HG02759 (cell line): Measurements from ENCODE around the gene DNAJC3.
"Not testable (repeated sequence)": the region's sequence is repeated elsewhere in the genome, so short reads cannot be mapped to it uniquely, and the experiment has no call there.

Experiments
- ATAC-seq: cut with Tn5 transposase; IDR thresholded peaks from one replicate; pipeline ENCODE4 v1.9.1; 2021; ENCODE audit warnings: mild to moderate bottlenecking, moderate library complexity; ENCODE audit not compliant: unreplicated experiment

Gene DNAJC3

DNA sequence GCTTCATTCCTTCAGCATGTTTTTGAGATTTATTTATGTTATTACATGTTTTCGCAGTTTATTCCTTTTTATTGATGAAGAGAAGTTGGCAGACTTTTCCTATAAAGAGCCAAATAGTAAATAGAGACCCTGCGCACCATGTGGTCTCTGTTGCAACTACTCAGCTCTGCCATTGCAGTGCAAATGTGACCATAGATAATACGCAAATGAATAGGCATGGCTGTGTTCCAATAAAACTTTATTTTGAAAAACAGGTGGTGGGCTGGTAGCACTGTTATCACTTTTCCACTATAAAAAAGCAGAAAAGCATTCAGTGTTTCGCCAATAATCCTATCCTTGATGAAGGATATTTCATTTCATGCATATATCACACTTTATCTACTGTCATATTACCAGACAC lies 95.0 kb downstream of the DNAJC3 start:
- no peak for ATAC-seq

DNA sequence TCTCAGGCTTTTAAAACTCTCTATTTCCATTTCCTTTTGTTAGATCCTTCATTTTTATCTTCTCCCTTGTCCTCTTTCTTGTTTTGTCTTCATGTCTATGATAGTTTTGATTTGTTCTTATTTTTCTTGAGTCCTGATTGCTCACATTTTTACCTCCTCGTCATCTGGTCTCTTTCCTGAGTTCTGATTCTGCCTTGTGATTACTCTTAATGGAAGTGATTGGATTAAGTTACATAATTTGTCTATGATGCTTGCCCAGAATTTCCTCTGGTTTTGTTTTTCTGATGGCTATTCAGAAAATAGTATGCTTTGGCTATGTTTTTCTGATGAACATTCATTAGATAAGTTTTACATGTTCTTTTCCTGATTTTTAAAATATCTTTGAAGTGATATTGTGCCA lies 102.6 kb downstream of the DNAJC3 start:
- ATAC-seq: no peak

DNA sequence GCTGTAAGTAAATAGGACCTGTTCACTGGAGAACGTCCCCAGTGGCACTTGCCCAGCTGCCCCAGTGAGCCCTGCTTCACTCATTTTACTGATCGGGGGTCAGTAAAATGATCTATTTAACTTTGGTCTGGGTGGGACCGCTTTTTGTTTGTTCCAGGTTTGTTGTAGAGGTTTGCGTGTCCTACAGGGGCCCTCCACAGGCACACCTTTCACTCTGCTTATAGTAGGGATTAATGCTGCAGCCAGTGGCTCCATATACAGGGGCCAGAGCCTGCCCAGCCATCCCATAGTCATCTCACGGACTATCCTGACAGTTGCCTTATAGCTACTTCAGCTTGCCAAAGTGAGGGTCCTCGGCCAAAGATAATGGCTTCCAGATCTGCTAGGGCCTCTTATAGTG lies 104.1 kb downstream of the DNAJC3 start:
- ATAC-seq: no peak

DNA sequence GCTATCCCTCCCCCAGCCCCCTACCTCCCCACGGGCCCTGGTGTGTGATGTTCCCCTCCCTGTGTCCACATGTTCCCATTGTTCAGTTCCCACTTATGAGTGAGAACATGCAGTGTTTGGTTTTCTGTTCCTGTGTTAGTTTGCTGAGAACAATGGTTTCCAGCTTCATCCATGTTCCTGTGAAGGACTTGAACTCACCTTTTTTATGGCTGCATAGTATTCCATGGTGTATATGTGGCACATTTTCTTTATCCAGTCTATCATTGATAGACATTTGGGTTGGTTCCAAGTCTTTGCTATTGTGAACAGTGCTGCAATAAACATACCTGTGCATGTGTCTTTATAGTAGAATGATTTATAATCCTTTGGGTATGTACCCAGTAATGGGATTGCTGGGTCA lies 105.0 kb downstream of the DNAJC3 start:
- not testable (repeated sequence) for ATAC-seq

DNA sequence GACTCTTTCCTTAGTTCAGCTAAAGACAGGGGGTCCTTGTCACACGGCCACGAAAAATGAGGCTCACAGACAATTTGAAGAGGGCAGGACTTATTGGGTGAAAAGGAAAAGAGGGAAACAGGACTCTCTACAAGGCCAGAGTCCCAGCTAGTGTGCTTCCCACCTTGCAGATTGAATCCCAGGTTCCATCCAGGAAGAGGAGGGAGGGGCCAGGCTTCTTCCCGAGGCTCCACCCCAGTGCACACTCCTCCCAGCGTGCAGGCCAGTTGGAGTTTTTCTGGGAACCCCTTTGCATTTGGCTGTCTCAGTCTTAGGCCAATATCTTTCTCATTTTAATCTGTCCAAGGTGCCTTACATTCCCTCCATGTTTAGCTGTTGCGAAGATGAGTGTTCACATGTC lies 106.8 kb downstream of the DNAJC3 start:
- ATAC-seq: no peak

DNA sequence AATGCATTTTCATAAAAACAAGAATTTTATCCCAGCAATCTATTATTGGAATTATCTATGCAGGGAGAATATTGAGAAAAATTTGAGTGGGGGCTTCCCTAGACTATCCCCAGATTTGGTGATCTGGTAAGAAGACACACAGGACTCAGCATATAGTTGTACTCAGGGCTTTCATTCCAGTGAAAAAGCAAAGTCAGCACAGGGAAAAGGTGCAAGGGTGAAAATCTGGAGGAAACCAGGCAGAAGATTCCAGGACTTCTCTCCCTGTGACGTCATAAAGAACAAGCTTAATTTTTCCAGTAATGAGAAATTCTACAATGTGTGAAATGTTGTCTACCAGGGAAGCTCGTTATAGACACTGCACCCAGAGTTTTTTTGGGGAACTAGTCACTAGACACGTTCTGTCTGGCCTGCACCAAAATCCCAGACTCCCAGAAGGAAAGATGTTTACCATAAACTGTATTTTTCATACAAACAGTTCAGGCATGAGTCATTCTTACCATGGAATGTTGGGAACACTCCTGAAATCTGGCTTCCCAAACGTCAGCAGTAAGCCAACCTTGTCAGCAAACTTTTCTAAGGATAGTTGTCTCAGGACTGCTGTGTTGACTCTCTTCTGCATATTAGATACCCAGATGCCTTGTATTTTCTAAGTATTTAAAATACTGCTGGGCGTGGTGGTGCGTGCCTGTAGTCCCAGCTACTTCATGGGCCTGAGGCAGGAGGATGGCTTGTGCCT lies 107.4 kb downstream of the DNAJC3 start:
- ATAC-seq: no peak

DNA sequence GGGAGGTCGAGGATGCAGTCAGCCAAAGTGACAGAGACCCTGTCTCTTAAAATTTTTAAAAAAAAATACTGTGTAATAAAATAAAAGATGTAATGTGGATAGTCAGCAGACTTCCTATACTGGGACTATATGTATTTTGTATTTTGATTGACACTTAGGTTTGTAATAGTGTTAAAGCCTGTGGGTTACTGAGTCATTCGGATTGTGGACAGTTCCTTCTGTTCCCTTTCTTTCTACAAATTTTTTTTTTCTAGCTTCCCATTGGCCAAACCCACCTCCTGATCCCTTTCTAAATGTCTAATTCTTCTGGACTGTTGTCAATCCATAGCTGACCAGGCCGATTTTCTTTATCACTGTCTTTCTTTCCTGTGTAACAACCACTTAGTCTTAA lies 108.0 kb downstream of the DNAJC3 start:
- no peak for ATAC-seq

DNA sequence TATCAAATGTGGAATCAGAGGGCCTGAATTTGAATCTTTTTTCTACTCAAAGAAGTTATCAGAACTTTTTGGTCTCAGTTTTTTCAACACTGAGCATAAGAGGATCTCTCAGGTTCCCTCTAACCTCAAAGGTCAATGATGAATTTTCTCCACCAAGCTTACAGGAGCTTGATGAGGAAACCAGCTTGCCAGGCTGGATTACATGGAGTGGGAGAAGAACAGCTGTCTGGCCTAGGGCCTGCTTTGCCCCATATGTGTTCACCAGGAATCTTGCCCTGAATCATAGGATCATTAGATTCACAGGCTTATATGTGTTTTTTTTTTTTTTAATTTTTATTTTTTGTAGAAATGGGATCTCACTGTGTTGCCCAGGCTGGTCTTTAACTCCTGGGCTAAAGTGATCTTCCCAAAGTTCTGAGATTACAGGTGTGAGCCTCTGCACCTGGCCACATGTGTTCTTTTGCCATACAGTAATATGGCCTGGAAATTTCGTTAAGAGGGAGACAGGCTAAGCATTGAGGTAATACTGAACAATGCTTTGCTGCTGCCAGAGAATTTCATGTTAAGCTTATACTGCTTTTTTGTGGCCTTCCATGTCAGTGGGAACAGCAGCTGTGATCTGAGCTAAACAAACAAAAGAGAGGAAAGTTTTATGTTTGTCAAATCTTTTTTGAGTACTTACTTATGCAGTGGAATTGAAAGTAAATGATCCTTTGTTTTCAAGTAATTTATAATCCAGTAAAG lies 110.6 kb downstream of the DNAJC3 start:
- no peak for ATAC-seq

DNA sequence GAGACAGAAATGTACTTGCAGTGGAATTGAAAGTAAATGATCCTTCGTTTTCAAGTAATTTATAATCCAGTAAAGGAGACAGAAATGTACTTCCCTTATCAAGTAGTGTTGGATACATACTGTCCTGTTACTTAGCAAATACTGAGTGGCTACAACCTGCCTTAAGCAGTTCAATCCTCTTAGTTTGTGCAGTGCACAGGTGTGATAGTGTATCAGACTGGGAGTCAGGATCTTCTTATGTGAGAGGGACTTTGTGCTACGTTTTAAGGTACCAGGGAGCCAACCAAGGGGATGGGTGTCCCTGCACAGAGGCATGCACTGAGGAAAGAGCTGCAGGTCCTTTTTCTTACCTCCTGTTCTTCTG lies 111.1 kb downstream of the DNAJC3 start:
- ATAC-seq: no peak

DNA sequence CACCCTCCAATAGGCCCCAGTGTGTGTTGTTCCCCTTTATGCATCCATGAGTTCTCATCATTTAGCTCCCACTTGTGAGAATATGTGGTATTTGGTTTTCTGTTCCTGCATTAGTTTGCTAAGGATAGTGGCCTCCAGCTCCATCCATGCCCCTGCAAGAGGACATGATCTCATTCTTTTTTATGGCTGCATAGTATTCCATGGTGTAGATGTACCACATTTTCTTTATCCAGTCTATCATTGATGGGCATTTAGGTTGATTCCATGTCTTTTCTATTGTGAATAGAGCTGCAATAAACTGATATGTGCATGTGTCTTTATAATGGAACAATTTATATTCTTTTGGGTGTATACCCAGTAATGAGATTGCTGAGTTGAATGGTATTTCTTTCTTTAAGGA lies 112.4 kb downstream of the DNAJC3 start:
- ATAC-seq: not testable (repeated sequence)

DNA sequence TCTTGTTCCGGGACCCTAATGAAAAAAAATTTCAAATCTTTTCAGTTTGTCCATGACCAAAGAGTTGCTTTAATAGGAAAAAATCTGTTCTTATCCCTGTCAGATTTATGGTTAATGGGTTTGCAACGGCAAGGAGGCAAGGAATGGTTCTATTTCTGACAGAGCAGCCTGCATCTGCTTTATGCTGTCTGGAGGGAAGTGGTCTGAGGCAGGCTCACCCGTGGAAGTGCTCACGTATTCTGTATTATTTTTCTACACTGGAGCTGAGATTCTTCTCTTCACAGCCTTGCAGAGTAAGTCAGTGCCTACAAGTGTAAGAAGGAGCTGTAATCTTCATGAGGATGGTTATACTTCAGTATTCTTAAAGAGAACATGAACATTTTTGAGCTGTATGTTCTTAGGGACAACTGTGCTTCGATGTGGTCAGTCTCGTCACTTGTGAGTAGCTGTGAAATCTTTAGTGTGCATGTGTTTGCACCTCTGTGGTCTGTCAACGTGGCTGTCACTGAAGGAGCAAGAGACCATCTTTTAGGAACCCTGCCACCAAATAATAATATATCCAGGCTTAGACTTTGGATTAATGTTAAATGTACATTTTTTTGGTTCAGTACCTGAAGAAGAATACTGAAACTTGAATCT lies 114.3 kb downstream of the DNAJC3 start:
- no peak for ATAC-seq

DNA sequence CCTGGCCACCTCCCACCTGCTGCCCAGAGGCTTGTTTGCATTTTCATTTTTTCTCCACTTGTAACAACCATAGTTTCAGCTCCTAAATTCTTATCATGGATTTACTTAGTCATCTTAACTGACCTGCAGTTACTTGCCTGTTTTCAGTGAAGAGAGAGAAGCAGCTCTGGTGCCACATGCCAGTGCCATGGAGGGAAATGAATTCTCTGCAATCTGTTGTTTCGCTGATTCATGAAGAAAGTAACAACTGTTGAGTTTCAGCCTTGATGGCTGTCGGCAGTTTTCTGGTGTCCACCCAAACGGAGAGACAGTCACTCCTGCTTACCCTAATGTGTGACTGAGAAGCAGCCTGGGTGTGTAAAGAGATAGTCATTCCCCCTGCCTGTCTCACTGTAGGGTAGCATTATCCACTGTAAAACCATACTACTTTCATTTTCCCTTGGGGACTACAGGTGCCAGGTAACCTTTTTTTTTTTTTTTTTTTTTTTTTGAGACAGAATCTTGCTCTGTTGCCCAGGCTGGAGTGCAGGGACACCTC lies 116.1 kb downstream of the DNAJC3 start:
- ATAC-seq: no peak

DNA sequence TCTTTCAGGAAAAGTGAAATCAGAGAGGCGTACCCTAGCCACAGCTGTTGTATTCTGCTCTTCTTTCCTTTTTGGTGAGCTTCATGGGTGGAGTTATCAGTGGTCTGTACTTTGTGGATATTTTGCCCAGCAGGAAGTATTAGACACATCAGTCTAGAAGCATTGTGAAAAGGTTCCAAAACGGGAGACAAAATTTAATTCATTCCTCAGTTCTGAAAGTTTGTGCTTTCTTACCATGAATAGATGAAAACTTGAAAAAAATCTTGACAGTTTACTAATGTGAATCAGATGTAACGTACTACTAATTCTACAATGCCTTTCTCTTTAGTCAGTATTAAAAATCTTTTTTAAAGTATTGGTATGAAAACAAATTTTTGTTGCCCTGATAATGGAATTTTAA lies 116.8 kb downstream of the DNAJC3 start:
- no peak for ATAC-seq

DNA sequence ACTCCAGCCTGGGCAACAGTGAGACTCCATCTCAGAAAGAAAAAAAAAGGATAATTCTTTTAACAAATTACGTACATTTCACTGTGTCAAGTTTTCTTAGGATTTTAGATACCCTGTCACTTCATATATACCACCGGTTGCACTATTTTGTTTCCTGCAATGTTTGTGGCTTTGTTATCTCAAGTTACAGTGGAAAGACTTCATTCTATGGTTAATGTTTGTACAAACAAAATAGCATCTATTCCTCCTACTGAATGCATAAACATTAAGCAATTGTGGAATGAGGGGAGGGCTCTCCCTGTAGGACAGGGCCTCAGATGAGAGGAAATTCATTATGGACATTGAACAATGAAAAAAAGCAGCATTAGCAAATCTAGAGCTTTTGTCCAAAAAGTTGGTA lies 120.1 kb downstream of the DNAJC3 start:
- no peak for ATAC-seq

DNA sequence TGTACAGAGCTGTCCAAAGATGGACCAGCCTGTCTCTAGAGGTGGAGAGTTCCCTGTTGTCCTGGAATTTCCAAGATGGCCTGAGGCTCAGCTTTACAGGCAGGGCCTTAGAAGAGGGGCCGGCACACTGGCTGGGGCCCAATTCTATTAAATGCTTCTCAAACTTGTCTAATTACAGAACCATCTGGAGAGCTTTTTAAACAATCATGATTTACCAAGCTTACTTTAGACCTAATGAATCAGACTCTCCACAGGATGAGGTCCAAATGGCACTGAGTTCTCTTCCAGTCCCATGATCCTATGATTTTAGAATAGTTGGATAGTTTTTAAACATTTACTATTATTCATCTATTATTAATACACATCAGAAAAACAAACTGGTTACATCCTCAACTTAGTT lies 123.5 kb downstream of the DNAJC3 start:
- ATAC-seq: no peak

DNA sequence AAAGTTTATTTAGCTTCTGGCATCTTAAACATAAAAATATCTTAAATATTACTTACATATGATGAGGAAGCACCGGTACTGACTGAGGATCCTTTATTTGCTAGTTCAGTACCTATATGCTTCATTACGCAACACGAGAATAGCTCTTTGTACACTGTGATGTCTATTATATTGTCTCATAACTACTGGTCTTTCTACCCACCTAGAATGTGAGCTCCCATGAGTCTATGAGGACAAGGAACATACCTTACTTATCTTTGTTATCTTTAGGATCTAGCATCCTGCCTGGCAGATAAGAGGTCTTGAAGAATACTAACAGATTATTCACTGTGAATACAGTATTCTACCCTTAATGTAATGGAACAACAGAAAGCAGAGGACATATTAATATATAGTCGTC lies 124.9 kb downstream of the DNAJC3 start:
- no peak for ATAC-seq

DNA sequence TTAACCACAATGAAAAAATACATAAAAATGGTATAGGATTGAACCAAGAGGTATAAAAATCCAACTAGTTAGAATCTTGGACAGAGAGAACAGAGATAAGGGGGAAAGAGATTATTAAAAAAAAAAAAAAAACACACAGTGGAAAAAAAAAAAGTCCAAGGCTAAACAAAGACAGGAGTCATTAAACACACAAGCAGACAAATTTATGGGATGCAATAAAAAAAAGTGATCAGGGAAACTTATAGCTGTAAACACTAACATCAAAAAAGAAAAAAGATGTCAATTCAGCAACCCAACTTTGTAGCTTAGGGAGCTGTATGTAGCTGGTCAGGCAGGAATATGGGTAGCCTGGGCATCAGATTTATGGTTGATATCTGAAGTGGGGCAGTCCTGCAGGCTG lies 129.0 kb downstream of the DNAJC3 start:
- ATAC-seq: no peak

DNA sequence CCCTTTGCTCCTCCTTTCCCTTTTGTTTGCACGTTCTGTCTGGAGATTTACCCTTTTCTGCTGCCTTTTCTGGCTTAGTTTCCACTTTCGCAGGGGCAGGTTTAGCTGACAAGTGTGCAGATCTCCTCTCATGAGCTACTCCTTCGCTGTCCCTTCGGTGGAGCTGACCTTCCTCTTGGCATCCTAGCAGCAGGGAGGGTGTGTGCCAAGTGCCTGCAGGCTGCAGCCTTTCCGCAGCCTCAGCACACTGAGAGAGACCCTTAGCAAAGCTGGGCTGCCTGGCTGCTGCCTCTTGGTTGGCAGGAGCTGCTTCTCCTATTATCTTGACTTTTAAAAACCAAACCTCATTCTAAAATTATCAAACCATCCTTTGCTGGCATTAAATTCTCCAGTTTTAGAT lies 132.5 kb downstream of the DNAJC3 start:
- no peak for ATAC-seq

DNA sequence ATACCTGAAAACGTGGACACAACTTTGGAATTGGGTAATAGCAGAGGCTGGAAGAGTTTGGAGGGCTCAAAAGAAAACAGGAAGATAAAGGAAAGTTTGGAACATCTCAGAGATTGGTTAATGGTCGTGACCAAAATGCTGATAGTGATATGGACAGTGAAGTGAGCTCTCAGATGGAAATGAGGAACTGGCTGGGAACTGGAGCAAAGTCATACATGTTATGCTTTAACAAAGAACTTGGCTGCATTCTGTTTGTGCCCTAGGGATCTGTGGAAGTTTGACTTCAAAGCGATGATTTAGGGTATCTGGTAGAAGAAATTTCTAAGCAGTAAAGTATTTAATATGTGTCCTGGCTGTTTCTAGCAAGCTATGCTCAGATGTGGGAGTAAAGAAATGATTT lies 136.2 kb downstream of the DNAJC3 start:
- ATAC-seq: no peak

DNA sequence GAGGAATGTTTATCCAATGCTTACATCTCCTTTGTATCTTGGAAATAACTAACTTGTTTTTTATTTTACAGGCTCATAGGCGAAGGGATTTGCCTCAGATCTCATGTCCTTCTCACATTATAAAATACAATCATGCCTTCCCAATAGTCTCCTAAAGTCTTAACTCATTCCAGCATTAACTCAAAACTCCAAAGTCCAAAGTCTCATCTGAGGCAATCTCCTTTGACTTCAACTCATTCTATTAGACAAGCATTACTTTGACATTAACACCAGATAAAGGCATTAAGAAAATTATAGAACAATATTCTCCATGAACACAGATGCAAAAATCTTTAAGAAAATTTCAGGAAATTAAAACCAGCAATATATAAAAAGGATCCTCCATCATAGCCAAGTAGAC lies 137.6 kb downstream of the DNAJC3 start:
- ATAC-seq: no peak

DNA sequence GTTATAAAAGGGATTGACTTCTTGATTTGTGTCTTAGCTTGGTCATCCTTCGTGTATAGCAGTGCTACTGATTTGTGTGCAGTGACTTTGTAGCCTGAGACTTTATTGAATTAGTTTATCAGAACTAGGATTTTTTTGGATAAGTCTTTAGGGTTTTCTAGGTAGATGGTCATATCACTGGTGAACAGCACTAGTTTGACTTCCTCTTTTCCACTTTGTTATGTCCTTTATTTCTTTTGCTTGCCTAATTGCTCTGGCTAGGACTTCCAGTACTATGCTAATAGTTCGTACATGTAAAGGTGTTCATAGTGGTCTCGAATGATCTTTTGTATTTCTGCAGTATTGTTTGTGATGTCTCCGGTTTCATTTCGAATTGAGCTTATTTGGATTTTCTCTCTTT lies 145.4 kb downstream of the DNAJC3 start:
- no peak for ATAC-seq

DNA sequence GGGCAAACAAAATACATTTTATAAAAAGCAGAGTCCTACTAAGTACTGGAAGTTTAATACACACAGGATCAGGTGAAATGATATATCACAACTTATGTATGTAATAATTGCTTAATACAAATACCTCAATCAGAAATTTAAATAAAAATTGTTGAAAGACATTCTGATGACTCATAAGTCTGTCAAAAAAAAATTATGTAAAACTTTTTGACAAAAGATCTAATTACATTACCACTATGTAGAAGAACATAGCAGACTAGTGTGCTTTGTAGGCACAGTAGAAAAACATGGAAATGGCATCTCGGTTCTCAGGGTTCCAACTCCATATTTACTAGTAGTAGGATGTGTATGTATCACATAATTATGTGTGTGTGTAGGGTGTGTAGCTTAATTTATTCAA lies 156.2 kb downstream of the DNAJC3 start:
- ATAC-seq: no peak
